HK-2 (cell line): ENCODE results near the gene ZNF547.

ENCODE experiments used
- DNase-seq: peaks from one replicate; pipeline ENCODE4 v3.0.0-alpha.2; 2018; ENCODE audit not compliant: unreplicated experiment

Gene ZNF547

DNA sequence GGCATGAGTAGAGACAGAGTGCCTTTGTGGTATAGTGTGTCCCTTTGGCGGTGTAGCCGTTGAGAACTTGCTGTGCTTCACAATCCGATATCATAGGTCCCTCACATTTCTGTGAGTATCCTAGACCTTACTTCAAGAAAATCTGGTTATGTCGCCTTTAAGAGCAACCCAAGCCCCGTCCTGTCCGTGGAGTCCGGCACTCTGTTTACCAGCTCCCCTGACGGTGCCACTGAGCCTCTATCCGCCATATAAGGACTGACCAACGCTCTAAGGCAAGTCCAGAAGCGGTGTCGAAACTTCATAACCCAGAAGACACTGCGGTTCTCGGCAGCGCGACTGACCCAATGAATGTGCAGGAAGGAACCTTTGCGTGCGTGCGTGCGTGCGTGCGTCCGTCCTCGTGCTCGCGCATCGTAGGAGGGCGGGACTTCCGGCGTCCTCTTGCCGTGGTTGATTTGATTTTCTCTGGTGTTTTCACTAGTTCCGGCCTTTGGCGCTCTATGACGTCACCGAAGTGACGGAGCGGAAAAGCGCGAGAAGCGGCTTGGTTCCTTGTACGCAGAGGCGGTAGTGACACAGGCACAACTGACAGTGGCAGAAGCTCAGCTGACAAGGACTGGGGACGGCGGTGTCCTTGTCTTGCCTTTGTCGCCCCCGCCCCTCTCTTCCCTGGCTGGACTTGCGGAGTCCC, at the start of gene ZNF547, which contains the start of gene TRAPPC2B:
Gene ZNF547 (plus strand): TSS at position 555 of the 691 bp plus-strand sequence. CDS start 5,005 bp downstream, outside the sequence.
Gene TRAPPC2B (plus strand): TSS at position 555 of the 691 bp plus-strand sequence. CDS start 1,283 bp downstream, outside the sequence.
- DNase-seq = peak; percentile 100

- no peak for DNase-seq
These were observed 49.2 kb upstream of the ZNF547 start for GRCh38 chr19:57314146-57314545.

DNA sequence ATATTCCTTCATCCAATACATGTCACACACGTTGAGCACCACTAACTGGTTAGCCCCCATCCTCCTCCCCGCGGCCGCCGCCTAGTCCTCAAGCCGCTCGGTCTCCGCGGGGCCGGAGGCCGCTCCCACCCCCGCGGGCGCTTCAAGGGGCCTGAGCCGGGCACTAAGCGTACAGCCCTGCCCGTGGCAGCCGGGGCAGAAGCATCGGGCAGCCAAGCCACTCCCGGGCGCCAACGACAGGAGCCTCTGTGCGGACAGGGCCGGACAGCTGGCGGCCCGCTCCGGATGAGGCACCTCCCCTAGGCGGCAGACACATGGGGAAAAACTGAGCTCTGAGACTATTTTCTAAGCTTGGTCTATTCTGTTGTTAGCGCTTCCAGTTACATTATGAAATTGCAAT, 45.8 kb upstream of the ZNF547 start:
- DNase-seq = no peak

GRCh38 chr19:57319869-57320179, 43.5 kb upstream of the ZNF547 start:
- DNase-seq = no peak

GRCh38 chr19:57320180-57321084, 42.9 kb upstream of the ZNF547 start, which contains the start of gene ZNF543:
Gene ZNF543, plus strand, starts transcription at chr19:57320472. Its CDS starts 382 bp downstream, at chr19:57320854.
- peak; percentile 99 for DNase-seq

GRCh38 chr19:57321116-57321515, 42.2 kb upstream of the ZNF547 start:
- DNase-seq = no peak

DNA sequence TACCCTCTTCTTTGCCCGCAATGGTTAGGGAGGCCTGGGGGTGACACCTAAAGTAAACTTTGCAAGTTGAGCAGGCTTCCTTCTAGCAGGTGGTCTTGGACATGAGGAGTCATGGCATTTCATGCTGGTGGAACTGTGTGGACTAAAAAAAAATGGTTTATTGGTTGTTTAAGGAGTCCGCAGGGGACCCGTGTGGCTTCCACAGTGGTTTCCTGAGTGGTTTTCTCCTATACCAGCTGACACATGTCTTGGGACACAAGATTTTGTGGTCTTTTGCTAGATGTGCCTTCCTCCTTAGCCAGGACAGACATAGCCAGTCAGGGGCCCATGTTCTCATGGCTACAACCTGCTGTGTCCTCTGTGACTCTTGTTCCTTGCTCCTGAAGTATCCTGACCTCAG, 41.6 kb upstream of the ZNF547 start:
- no peak for DNase-seq

GRCh38 chr19:57324992-57325391, 38.4 kb upstream of the ZNF547 start:
- DNase-seq = no peak

- DNase-seq = no peak
These were observed 35.4 kb upstream of the ZNF547 start for GRCh38 chr19:57327993-57328392.

DNA sequence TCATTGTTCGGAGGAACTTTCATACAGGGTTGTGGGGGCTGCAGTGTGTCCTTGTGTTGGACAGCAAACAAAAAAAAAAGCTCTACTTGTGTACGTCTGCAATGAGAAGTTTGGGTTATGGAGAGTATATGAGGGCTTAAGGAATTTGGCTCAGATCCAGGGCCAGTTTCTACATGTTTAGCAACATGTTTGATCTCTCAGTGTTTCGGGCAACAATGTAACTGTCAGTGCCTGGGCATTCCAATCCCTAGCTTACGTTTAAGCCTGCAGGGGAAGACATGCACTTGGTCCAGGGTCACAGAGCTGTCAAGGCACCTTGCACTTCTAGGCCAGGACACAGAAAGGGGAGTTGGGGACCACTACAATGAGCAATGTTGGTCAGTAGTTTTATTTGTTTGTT, 29.2 kb upstream of the ZNF547 start:
- DNase-seq = no peak

DNA sequence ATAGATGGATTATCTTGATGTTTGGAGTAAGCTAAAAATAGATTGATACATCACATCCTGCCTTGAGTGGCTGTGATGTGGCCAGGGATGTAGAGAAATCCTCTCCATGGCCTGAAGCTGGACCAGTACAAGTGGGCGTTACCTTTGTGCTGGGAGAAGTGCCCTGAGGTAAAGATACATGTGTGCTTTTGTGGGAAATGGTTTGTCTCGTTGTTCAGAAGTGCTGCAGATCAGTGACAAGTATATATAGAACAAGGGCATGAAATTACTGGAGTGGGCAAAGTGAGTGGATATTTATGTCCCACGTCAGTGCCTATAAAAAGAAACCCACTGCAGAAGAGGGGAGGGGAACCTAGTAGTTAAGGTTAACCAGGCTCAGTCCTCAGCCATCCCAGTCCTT, 24.5 kb upstream of the ZNF547 start:
- DNase-seq = no peak

DNA sequence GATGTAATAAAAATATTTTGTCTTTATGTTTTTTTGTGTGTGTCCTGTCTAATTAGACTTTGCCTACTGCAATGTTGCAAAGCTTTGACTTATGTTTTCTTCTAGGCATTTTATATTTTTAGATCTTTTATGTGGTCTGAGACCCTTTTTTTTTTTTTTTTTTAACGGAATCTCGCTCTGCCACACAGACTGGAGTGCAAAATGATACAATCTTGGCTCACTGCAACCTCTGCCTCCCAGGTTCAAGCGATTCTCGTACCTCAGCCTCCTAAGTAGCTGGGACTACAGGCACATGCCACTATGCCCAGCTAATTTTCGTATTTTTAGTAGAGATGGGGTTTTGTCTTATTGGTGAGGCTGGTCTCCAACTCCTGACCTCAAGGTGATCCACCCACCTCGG, 20.8 kb upstream of the ZNF547 start:
- no peak for DNase-seq

DNA sequence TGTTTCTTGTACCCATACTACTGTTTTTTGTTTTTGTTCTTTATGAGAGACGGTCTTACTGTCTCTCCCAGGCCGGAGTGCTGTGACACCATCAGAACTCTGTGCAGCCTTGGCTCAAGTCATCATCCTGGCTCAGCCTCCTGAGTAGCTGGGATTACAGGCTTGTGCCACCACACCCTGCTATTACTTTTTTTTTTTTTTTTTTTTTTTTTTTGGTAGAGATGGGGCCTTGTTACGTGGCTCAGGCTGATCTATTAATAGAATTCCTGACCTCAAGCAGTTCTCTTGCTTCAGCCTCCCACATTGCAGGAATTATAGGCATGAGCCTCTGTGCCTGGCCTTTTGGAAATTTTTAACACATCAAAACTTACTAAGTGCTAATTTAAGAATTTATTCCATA, 15.2 kb upstream of the ZNF547 start:
- DNase-seq = no peak

- DNase-seq = peak; percentile 93
These were observed 12.2 kb upstream of the ZNF547 start, which contains the start of gene ZNF304 for GRCh38 chr19:57350877-57351805. Gene ZNF304, plus strand, starts transcription at chr19:57351271. Its CDS starts 394 bp downstream, at chr19:57351665.

- DNase-seq = no peak
These were observed 11.5 kb upstream of the ZNF547 start for GRCh38 chr19:57351867-57352266.

DNA sequence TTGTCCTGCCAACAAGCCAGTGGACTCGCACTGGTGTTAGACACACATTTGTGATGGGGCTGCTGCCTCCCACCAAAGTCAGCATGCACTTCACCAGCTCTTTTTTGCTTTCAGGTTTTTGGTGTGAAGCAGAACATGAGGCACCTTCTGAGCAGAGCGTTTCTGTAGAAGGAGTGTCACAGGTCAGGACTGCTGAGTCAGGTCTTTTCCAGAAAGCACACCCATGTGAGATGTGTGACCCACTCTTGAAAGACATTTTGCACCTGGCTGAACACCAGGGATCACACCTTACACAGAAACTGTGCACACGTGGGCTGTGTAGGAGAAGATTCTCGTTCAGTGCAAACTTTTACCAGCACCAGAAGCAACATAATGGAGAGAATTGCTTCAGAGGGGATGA, 7.4 kb upstream of the ZNF547 start:
- no peak for DNase-seq

DNA sequence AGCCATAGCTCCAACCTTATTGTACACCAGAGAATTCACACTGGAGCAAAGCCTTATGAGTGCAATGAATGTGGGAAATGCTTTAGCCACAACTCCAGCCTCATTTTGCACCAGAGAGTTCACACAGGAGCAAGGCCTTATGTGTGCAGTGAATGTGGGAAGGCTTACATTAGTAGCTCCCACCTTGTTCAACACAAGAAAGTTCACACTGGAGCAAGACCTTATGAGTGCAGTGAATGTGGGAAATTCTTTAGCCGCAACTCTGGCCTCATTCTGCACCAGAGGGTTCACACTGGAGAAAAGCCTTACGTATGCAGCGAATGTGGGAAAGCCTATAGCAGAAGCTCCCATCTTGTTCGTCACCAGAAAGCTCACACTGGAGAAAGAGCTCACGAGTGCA, 5.9 kb upstream of the ZNF547 start:
- no peak for DNase-seq

DNA sequence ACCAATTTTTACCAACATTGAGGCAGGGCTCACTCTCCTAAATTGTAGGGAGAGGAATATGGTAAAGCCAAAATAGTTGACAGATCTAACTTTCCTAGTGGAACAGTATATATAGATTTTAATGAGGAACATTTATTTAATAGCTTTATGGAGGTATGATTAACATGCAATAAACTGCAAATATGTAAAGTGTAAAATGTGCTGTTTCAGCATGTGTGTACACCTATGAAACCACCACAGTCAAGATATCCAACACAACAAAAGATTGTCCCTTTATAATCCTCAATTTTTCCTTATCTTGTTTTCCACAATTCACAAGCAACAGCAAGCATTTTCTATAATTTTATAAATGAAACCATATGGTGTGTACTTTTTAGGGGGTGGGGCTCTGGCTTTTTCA, 4.1 kb upstream of the ZNF547 start:
- DNase-seq = no peak

GRCh38 chr19:57362419-57362818, 932 bp upstream of the ZNF547 start:
- no peak for DNase-seq

- DNase-seq = no peak
These were observed 384 bp downstream of the ZNF547 start for GRCh38 chr19:57363688-57364181.

DNA sequence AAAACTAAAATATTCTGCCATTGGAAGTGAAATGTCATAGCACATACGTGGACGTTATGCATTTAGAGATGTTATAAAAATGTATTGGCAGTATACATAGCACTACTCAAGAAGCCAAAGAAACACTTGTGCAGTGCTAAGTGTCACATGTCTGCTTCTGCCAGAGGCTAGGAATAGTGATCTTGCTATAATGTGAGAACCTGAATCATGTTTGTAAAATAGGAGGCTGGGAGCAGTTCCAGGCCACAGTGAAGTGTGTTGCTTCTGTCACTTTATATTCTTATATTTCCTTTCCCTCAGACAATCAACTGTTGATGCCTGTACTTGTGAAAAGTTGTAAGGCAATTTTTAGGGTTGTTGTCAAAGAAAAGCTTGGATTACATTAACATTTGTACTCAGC, 3.4 kb downstream of the ZNF547 start:
- no peak for DNase-seq

GRCh38 chr19:57374179-57374578, 10.8 kb downstream of the ZNF547 start:
- no peak for DNase-seq
